Stomach (tissue), 9 donors: ENCODE measurements around the gene AP4E1. TPM values are rescaled to one million over a fixed set of nuclear protein-coding genes. Genes with fewer than 3 reads are reported as not detected.

Experiments used
- DNase-seq, 2 donors: peaks; one replicate each; pipeline versions ENCODE4 v3.0.0 to v3.0.0-alpha.2; 2013 to 2019
- H3K27ac ChIP-seq, 5 donors: fragments of 200-600 bp in 4 of 5; sonication (generic) in 4 of 5; one replicate each; pipeline ENCODE4 v1.5.1; 2013 to 2019; ENCODE audit warnings: mild to moderate bottlenecking in 1 of 5, moderate library complexity in 1 of 5
- H3K27me3 ChIP-seq, 3 donors: fragments of 200-600 bp; sonication (generic); one replicate each; pipeline ENCODE4 v1.5.1; 2017 to 2019; ENCODE audit warnings: mixed run types in 1 of 3
- H3K36me3 ChIP-seq, 4 donors: fragments of 200-600 bp; sonication (generic); 1 replicate in 3 of 4; 2 replicates in 1 of 4; pipeline ENCODE4 v1.5.1; 2016 to 2019
- H3K4me1 ChIP-seq, 4 donors: fragments of 200-600 bp; sonication (generic); one replicate each; pipeline ENCODE4 v1.5.1; 2016 to 2019
- H3K4me3 ChIP-seq, 4 donors: fragments of 200-600 bp; sonication (generic) in 3 of 4; one replicate each; pipeline ENCODE4 v1.5.1; 2016 to 2019; ENCODE audit warnings: mild to moderate bottlenecking in 1 of 4
- H3K9me3 ChIP-seq, 4 donors: fragments of 200-600 bp; sonication (generic); one replicate each; pipeline ENCODE4 v1.5.1; 2016 to 2019
- EP300 ChIP-seq: sonication (generic); formaldehyde crosslinking; IDR thresholded peaks from one replicate; pipeline ENCODE4 v1.6.1; 2017; ENCODE audit warnings: antibody characterized with exemption
- POLR2A ChIP-seq, 4 donors: fragments of 450-650 bp; IDR thresholded peaks; one replicate each; pipeline ENCODE4 v1.6.1; 2016; ENCODE audit warnings: antibody characterized with exemption in 4 of 4, control low read depth in 2 of 4, mild to moderate bottlenecking in 1 of 4, moderate library complexity in 1 of 4
- POLR2AphosphoS5 ChIP-seq, 3 donors: sonication (generic); formaldehyde crosslinking; IDR thresholded peaks; one replicate each; pipeline ENCODE4 v1.6.1; 2016; ENCODE audit warnings: antibody characterized with exemption in 3 of 3
- WGBS, 5 donors: extraction: QIAGEN DNeasy Blood & Tissue Kit in 3 of 5; methylation state at CpG; one replicate each; pipeline versions ENCODE4 v1.1.5 to v1.1.7; 2013 to 2018; 5-methylcytosine and 5-hydroxymethylcytosine counted together
- intact Hi-C: fragments of 100-400 bp; cut with DNase I; formaldehyde crosslinking; loops from one replicate; pipeline ENCODE4 v1.15.1; 2023; ENCODE audit warnings: low total_unique reads
- polyA plus RNA-seq, 3 donors: library from polyadenylated mRNA; stranded (reverse); fragments of 200-250 nt; gene quantifications; one replicate each; pipeline ENCODE4 v1.2.3, GENCODE V29; 2013
- total RNA-seq, 5 donors: library from RNA; depleted of rRNA; stranded (reverse); fragments of >200 nt; gene quantifications; one replicate each; pipeline versions ENCODE4 v1.1.0 to v1.2.3, GENCODE V29; 2014 to 2016
- TF ChIP-seq, protein P1 (sequence below), 7 experiments: fragments of 450-650 bp in 4 of 7; fragments of 200-600 bp in 3 of 7; sonication (generic) in 3 of 7; IDR thresholded peaks; one replicate each; pipeline ENCODE4 v1.5.1; 2016 to 2019; ENCODE audit warnings: antibody characterized with exemption in 7 of 7, control low read depth in 2 of 7, mild to moderate bottlenecking in 1 of 7
- donor health status: healthy with polysubstance abuse.
- donor health status: Bipolar disorder and iron deficiency.
- donor health status: healthy.

Gene AP4E1
- total and polyA plus RNA-seq, 8 donors, result 1.8 to 31.9 (median 7.6) TPM

- Histone ChIP-seq H3K27me3 (no peaks in the 10 kb centered on the region), H3K27ac (no peak overlapping the region), H3K4me1 (peaks cover 0 to 9% (median 4%) of the 10 kb centered on the region in 4 donors), H3K4me3 (no peak overlapping the region), H3K9me3 (no peaks in the 10 kb centered on the region), H3K36me3 (peaks cover 6 to 64% (median 51%) of the 10 kb centered on the region in 4 donors)
- intact Hi-C loops, result no loop called here
- DNase-seq, result no peak
- WGBS, 5 donors, result 69 to 78% (median 74%) methylated on average over 2 of the region's 2 CpGs
- TF ChIP-seq, protein P1, sequence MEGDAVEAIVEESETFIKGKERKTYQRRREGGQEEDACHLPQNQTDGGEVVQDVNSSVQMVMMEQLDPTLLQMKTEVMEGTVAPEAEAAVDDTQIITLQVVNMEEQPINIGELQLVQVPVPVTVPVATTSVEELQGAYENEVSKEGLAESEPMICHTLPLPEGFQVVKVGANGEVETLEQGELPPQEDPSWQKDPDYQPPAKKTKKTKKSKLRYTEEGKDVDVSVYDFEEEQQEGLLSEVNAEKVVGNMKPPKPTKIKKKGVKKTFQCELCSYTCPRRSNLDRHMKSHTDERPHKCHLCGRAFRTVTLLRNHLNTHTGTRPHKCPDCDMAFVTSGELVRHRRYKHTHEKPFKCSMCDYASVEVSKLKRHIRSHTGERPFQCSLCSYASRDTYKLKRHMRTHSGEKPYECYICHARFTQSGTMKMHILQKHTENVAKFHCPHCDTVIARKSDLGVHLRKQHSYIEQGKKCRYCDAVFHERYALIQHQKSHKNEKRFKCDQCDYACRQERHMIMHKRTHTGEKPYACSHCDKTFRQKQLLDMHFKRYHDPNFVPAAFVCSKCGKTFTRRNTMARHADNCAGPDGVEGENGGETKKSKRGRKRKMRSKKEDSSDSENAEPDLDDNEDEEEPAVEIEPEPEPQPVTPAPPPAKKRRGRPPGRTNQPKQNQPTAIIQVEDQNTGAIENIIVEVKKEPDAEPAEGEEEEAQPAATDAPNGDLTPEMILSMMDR (IDR thresholded peaks at IDR 0.05), result no peak
- TF ChIP-seq EP300 (no peak), POLR2AphosphoS5 (IDR thresholded peaks at IDR 0.05) (no peak), POLR2A (IDR thresholded peaks at IDR 0.05) (no peak)
Observed at GRCh38 chr15:50939911-50940310, 31.4 kb downstream of the AP4E1 start.

DNA sequence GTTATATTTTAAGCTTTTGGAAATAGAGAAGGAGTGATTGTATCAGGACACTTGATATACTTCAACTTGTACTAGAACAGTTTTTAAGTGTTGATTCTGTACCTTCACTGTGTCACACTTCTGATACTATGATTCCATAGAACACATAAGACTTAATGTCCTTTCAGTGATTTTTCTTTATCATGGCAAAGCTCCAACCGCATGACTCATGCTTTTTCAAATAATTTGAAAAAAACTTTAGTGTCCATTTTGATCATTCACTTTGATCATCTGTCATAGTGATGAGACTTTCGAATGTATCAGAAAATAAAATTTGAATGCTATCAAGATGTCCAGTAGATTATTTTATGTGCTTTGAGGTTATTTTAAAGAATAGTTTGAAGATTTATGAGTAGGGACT lies 32.0 kb downstream of the AP4E1 start:
- no peak for DNase-seq
- WGBS, 5 donors, result 90 to 97% (median 94%) methylated on average over 2 of the region's 2 CpGs
- Histone ChIP-seq H3K4me3 (no peak overlapping the region), H3K27me3 (no peaks in the 10 kb centered on the region), H3K27ac (no peak overlapping the region), H3K36me3 (peaks cover 6 to 64% (median 56%) of the 10 kb centered on the region in 4 donors), H3K4me1 (peaks cover 0 to 9% (median 4%) of the 10 kb centered on the region in 4 donors), H3K9me3 (no peaks in the 10 kb centered on the region)
- TF ChIP-seq EP300, result no peak
- no peak for TF ChIP-seq POLR2A (IDR thresholded peaks at IDR 0.05)
- TF ChIP-seq, protein P1 (IDR thresholded peaks at IDR 0.05), result no peak
- no peak for TF ChIP-seq POLR2AphosphoS5 (IDR thresholded peaks at IDR 0.05)
- intact Hi-C loops, result no loop called here

GRCh38 chr15:50943638-50944037 lies 35.2 kb downstream of the AP4E1 start:
- Histone ChIP-seq H3K9me3 (no peaks in the 10 kb centered on the region), H3K4me3 (no peak overlapping the region), H3K27ac (no peak overlapping the region), H3K4me1 (peaks cover 0 to 9% (median 4%) of the 10 kb centered on the region in 4 donors), H3K36me3 (peaks cover 0 to 60% (median 43%) of the 10 kb centered on the region in 4 donors), H3K27me3 (no peaks in the 10 kb centered on the region)
- no peak for DNase-seq
- intact Hi-C loops, result no loop called here
- TF ChIP-seq POLR2A (IDR thresholded peaks at IDR 0.05) (no peak), POLR2AphosphoS5 (IDR thresholded peaks at IDR 0.05) (no peak), EP300 (no peak)
- TF ChIP-seq, protein P1 (IDR thresholded peaks at IDR 0.05), result no peak

DNA sequence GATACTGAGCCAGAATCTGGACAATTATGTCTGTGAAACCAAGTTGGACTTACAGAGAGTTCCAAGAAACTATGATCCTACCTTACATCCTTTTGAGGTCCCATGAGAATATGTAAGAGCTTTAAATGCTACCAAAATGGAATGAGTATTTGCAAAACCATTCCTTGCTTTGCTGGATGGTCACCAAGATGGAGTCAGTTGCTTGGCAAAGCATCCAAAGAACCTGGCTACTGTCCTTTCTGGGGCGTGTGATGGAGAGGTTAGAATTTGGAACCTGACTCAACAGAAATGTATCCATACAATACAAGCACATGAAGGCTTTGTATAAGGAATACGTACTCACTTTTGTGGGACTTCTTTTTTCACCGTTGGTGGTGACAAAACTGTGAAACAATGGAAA lies 36.2 kb downstream of the AP4E1 start:
- H3K9me3 ChIP-seq, result no peaks in the 10 kb centered on the region
- no peak overlapping the region for H3K27ac ChIP-seq
- H3K4me3 ChIP-seq, result no peak overlapping the region
- H3K36me3 ChIP-seq, result peaks cover 0 to 61% (median 51%) of the 10 kb centered on the region in 4 donors
- DNase-seq, result no peak
- H3K27me3 ChIP-seq, result no peaks in the 10 kb centered on the region
- intact Hi-C loops, result no loop called here
- WGBS, 5 donors, result 89 to 96% (median 95%) methylated on average over 3 of the region's 3 CpGs
- peaks cover 0 to 6% (median 2%) of the 10 kb centered on the region in 4 donors for H3K4me1 ChIP-seq
- TF ChIP-seq POLR2A (IDR thresholded peaks at IDR 0.05) (no peak), EP300 (no peak), POLR2AphosphoS5 (IDR thresholded peaks at IDR 0.05) (no peak)
- TF ChIP-seq, protein P1 (IDR thresholded peaks at IDR 0.05), result no peak
